Effector memory CD4-positive, alpha-beta T cell (primary cell): ENCODE results near the gene GCNT4.
A peak's percentile ranks its signal among the peaks of the same experiment; 100 is the strongest.

ENCODE experiments used
- DNase-seq, 3 donors: peaks; one replicate each; pipeline ENCODE4 v3.0.0-alpha.2; 2020
- H3K27ac ChIP-seq: 2 replicates; pipeline ENCODE4 v1.7.0; 2013; ENCODE audit warnings: mild to moderate bottlenecking, low read length, moderate library complexity; ENCODE audit not compliant: insufficient read depth, poor library complexity, severe bottlenecking
- H3K27me3 ChIP-seq: replicated peaks from 2 replicates; pipeline ENCODE4 v1.7.0; 2013; ENCODE audit warnings: mild to moderate bottlenecking, low read length; ENCODE audit not compliant: insufficient read depth, control insufficient read depth, poor library complexity, severe bottlenecking
- H3K36me3 ChIP-seq: 2 replicates; pipeline ENCODE4 v1.7.0; 2013; ENCODE audit warnings: mild to moderate bottlenecking, low read length, moderate library complexity; ENCODE audit not compliant: control insufficient read depth, insufficient read depth
- H3K4me1 ChIP-seq: 2 replicates; pipeline ENCODE4 v1.7.0; 2013; ENCODE audit warnings: low read length, mild to moderate bottlenecking; ENCODE audit not compliant: control insufficient read depth, insufficient read depth, poor library complexity, severe bottlenecking
- H3K4me3 ChIP-seq: 2 replicates; pipeline ENCODE4 v1.7.0; 2013; ENCODE audit warnings: low read length, low read depth, mild to moderate bottlenecking; ENCODE audit not compliant: insufficient read depth, poor library complexity, severe bottlenecking
- H3K9me3 ChIP-seq: 2 replicates; pipeline ENCODE4 v1.7.0; 2013; ENCODE audit warnings: mild to moderate bottlenecking, low read length, moderate library complexity; ENCODE audit not compliant: control insufficient read depth

Gene GCNT4

GRCh38 chr5:75053054-75053303, 621 bp upstream of the GCNT4 start:
- DNase-seq, result peak in 2 of 3 donors; percentile 17 to 23
- Histone ChIP-seq H3K9me3 (no peaks in the 10 kb centered on the region), H3K4me3 (peak overlapping the region; percentile 80), H3K27ac (peak overlapping the region; percentile 86), H3K36me3 (no peaks in the 10 kb centered on the region), H3K4me1 (peaks cover 42% of the 10 kb centered on the region), H3K27me3 (no peaks in the 10 kb centered on the region)

- Histone ChIP-seq H3K36me3 (no peaks in the 10 kb centered on the region), H3K27me3 (no peaks in the 10 kb centered on the region), H3K27ac (peak overlapping the region; percentile 86), H3K9me3 (no peaks in the 10 kb centered on the region), H3K4me3 (peak overlapping the region; percentile 80), H3K4me1 (peaks cover 30% of the 10 kb centered on the region)
- DNase-seq, result peak in 1 of 3 donors; percentile 13
These were observed 1.1 kb downstream of the GCNT4 start for GRCh38 chr5:75051217-75051751.

- no peak for DNase-seq
- Histone ChIP-seq H3K27me3 (no peaks in the 10 kb centered on the region), H3K4me1 (peaks cover 22% of the 10 kb centered on the region), H3K36me3 (no peaks in the 10 kb centered on the region), H3K9me3 (no peaks in the 10 kb centered on the region), H3K4me3 (peak overlapping the region; percentile 80), H3K27ac (peak overlapping the region; percentile 12)
These were observed 1.9 kb downstream of the GCNT4 start for GRCh38 chr5:75050415-75050814.

GRCh38 chr5:75049456-75050351, 2.7 kb downstream of the GCNT4 start:
- peak overlapping the region; percentile 12 for H3K27ac ChIP-seq
- peak in 2 of 3 donors; percentile 37 to 43 for DNase-seq
- no peaks in the 10 kb centered on the region for H3K36me3 ChIP-seq
- no peaks in the 10 kb centered on the region for H3K27me3 ChIP-seq
- H3K4me1 ChIP-seq, result peaks cover 19% of the 10 kb centered on the region
- peak overlapping the region; percentile 0 for H3K4me3 ChIP-seq
- H3K9me3 ChIP-seq, result no peaks in the 10 kb centered on the region

- H3K27ac ChIP-seq, result no peak overlapping the region
- no peaks in the 10 kb centered on the region for H3K27me3 ChIP-seq
- H3K4me1 ChIP-seq, result peaks cover 9% of the 10 kb centered on the region
These were observed 3.9 kb downstream of the GCNT4 start for GRCh38 chr5:75048457-75048953.

DNA sequence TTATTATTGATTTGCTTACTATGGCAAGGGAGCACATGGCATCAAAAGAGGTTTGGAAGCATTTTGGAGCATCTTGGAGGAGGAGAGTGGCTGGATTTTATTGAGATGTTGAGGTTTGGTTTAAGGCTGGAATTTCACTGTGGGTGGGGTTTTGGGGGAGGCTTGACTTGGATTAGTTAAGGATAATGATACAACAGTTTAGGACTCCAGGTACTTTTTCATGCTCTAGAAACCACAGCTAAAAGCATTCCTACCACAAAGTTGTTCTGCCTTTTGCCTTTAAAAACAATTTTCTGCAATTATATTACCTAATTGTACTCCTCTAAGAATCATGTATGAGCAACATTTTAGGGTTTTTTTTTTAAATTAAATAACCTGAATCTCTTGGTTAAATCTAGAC, 5.0 kb downstream of the GCNT4 start:
- H3K4me1 ChIP-seq, result peaks cover 9% of the 10 kb centered on the region
- H3K4me3 ChIP-seq, result no peak overlapping the region
- no peak for DNase-seq
- H3K9me3 ChIP-seq, result no peaks in the 10 kb centered on the region
- no peaks in the 10 kb centered on the region for H3K27me3 ChIP-seq
- no peak overlapping the region for H3K27ac ChIP-seq
- H3K36me3 ChIP-seq, result peaks cover 6% of the 10 kb centered on the region

More at GRCh38 chr5:75048457-75048953, 3.9 kb downstream of the GCNT4 start:
- no peak for DNase-seq
- Histone ChIP-seq H3K4me3 (peak overlapping the region; percentile 4), H3K36me3 (peaks cover 4% of the 10 kb centered on the region), H3K9me3 (no peaks in the 10 kb centered on the region)

DNA sequence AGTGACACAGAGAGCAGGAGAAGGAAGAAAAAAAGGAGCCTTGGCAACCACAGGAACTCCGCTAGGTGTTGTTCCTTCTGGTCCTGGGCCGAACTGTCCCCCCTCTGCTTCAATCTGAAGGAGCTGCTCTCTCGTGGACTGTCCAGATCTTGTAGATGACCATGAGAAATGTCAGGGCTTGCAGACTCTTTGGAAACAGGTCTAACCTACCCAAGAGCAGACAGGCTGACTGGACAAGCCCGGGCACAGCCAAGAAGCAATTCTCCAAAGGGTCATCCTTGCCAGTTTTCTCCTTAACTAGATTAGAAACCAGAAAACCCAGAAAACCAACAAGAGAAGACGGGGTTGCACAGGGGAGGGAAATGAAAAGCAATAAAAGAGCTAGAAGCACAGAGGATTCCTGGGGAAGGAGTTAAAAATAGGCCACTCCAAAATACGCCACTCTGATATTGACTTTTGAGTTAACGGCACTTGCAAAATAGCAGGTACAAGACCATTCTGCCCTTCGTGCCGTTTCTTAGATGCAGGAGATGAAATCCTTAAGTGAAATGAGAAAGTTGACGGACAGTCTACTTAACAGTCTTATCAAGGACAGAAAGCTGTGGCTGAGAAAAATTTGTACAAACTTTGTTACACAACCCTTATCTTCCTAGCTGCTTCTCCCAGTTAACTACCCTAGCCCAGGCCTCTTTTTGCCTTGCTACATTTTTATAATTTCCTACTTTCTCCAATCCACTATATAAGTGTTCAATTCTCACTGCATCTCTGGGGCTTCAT, 5.8 kb downstream of the GCNT4 start:
- H3K27ac ChIP-seq, result no peak overlapping the region
- H3K9me3 ChIP-seq, result no peaks in the 10 kb centered on the region
- peaks cover 6% of the 10 kb centered on the region for H3K36me3 ChIP-seq
- no peak overlapping the region for H3K4me3 ChIP-seq
- H3K27me3 ChIP-seq, result no peaks in the 10 kb centered on the region
- peaks cover 9% of the 10 kb centered on the region for H3K4me1 ChIP-seq
- DNase-seq, result no peak

GRCh38 chr5:75045071-75045470, 7.3 kb downstream of the GCNT4 start:
- Histone ChIP-seq H3K4me3 (no peak overlapping the region), H3K9me3 (no peaks in the 10 kb centered on the region), H3K27me3 (no peaks in the 10 kb centered on the region)

DNA sequence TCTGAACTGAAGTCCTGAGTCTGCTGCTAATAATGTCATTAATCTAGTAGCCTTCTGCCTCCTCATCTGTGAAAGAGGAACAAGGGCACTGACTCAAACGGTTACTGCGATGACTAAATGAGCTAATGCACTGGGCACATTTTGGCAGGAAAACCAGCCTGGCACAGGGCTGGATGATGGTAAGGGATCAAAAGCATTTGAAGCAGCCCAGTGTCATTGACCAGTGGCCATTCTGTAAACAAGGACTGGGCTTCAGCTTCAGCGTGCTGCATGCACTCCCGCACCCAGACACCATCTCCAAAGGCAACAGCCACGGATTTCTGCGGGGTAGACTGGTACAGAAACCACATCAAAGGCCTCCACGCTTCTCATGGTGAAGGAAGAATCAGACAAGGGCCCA, 8.0 kb downstream of the GCNT4 start:
- Histone ChIP-seq H3K4me3 (no peak overlapping the region), H3K4me1 (no peaks in the 10 kb centered on the region), H3K9me3 (no peaks in the 10 kb centered on the region), H3K27ac (no peak overlapping the region), H3K27me3 (no peaks in the 10 kb centered on the region), H3K36me3 (peaks cover 6% of the 10 kb centered on the region)
- DNase-seq, result no peak

More at GRCh38 chr5:75045071-75045470, 7.3 kb downstream of the GCNT4 start:
- no peaks in the 10 kb centered on the region for H3K4me1 ChIP-seq
- no peak for DNase-seq
- H3K27ac ChIP-seq, result no peak overlapping the region
- H3K36me3 ChIP-seq, result peaks cover 6% of the 10 kb centered on the region
